ENCODE results near the gene SMC1A.
A peak's percentile ranks its signal among the peaks of the same experiment; 100 is the strongest.

DNA sequence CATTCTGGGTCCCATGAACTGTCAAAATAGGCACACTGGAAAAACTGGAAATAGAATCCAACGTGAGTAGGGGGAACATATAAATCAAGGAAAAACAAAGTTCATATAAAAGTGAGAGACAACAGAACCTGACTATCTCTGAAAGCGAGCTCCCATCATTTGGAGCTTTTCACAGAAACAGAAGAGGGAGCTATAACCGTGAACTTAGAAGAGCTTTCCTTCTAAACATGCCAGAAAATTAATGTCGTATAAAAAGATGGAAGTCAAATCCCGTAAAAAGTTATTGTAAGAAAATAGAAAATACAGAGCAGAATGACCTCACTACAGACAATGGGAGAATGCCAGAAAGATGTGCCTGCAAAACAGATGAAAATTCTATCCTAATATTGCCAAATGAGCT is 35.6 kb upstream of the SMC1A start:
- TF ChIP-seq EGR1 (IDR thresholded peaks at IDR 0.05; ENCODE audit: low read depth) (no peak), ZFX (IDR thresholded peaks at IDR 0.05) (no peak), SIN3A (IDR thresholded peaks at IDR 0.05; ENCODE audit: low read depth) (no peak), CEBPB (IDR thresholded peaks at IDR 0.05; ENCODE audit: low read depth) (no peak), TCF7L2 (IDR thresholded peaks at IDR 0.05; ENCODE audit: borderline replicate concordance, extremely low read depth, insufficient read depth, insufficient read length) (no peak), JUND (IDR thresholded peaks at IDR 0.05) (no peak), CBX3 (IDR thresholded peaks at IDR 0.05; ENCODE audit: low read depth) (no peak), POLR2A (IDR thresholded peaks at IDR 0.05; ENCODE audit: borderline replicate concordance, extremely low read depth, insufficient read depth, insufficient read length) (no peak), YY1 (IDR thresholded peaks at IDR 0.05; ENCODE audit: extremely low read depth, insufficient replicate concordance, low read depth, low read length) (no peak), SP1 (IDR thresholded peaks at IDR 0.05; ENCODE audit: low read depth) (no peak), ZNF274 (IDR thresholded peaks at IDR 0.05; ENCODE audit: low read depth, low read length) (no peak), ELF1 (IDR thresholded peaks at IDR 0.05; ENCODE audit: borderline replicate concordance, low read depth) (no peak)
- TF ChIP-seq, protein P1, sequence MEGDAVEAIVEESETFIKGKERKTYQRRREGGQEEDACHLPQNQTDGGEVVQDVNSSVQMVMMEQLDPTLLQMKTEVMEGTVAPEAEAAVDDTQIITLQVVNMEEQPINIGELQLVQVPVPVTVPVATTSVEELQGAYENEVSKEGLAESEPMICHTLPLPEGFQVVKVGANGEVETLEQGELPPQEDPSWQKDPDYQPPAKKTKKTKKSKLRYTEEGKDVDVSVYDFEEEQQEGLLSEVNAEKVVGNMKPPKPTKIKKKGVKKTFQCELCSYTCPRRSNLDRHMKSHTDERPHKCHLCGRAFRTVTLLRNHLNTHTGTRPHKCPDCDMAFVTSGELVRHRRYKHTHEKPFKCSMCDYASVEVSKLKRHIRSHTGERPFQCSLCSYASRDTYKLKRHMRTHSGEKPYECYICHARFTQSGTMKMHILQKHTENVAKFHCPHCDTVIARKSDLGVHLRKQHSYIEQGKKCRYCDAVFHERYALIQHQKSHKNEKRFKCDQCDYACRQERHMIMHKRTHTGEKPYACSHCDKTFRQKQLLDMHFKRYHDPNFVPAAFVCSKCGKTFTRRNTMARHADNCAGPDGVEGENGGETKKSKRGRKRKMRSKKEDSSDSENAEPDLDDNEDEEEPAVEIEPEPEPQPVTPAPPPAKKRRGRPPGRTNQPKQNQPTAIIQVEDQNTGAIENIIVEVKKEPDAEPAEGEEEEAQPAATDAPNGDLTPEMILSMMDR (IDR thresholded peaks at IDR 0.05 in 2 of 3, conservative IDR thresholded peaks at IDR 0.05 in 1 of 3; ENCODE audit: borderline replicate concordance in 1 of 3, insufficient read depth in 1 of 3, low read depth in 2 of 3, low read length in 2 of 3), result peak; percentile 2 to 17 (median 13); a peak in 2 of 6 replicates
- TF ChIP-seq, protein P2, sequence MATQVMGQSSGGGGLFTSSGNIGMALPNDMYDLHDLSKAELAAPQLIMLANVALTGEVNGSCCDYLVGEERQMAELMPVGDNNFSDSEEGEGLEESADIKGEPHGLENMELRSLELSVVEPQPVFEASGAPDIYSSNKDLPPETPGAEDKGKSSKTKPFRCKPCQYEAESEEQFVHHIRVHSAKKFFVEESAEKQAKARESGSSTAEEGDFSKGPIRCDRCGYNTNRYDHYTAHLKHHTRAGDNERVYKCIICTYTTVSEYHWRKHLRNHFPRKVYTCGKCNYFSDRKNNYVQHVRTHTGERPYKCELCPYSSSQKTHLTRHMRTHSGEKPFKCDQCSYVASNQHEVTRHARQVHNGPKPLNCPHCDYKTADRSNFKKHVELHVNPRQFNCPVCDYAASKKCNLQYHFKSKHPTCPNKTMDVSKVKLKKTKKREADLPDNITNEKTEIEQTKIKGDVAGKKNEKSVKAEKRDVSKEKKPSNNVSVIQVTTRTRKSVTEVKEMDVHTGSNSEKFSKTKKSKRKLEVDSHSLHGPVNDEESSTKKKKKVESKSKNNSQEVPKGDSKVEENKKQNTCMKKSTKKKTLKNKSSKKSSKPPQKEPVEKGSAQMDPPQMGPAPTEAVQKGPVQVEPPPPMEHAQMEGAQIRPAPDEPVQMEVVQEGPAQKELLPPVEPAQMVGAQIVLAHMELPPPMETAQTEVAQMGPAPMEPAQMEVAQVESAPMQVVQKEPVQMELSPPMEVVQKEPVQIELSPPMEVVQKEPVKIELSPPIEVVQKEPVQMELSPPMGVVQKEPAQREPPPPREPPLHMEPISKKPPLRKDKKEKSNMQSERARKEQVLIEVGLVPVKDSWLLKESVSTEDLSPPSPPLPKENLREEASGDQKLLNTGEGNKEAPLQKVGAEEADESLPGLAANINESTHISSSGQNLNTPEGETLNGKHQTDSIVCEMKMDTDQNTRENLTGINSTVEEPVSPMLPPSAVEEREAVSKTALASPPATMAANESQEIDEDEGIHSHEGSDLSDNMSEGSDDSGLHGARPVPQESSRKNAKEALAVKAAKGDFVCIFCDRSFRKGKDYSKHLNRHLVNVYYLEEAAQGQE (IDR thresholded peaks at IDR 0.05; ENCODE audit: low read depth), result no peak
